ENCODE results near the gene ZNF735.

- TF ChIP-seq POLR2A (IDR thresholded peaks at IDR 0.05; ENCODE audit: low read depth, low read length) (no peak), POLR2AphosphoS5 (IDR thresholded peaks at IDR 0.05; ENCODE audit: low read depth, low read length) (no peak), TAF1 (IDR thresholded peaks at IDR 0.05; ENCODE audit: low read depth, low read length) (no peak), SPI1 (IDR thresholded peaks at IDR 0.05; ENCODE audit: low read depth, low read length) (no peak), POU2F2 (IDR thresholded peaks at IDR 0.05; ENCODE audit: low read depth, low read length) (no peak), PAX5 (IDR thresholded peaks at IDR 0.05; ENCODE audit: insufficient read depth, low read length, severe bottlenecking) (no peak)
These were observed 16.4 kb downstream of the ZNF735 start for GRCh38 chr7:64223366-64223765.

All from GM12891 (cell line).